ENCODE measurements around the gene TBRG4. TPM values are rescaled to one million over a fixed set of nuclear protein-coding genes. Genes with fewer than 3 reads are reported as not detected.
A peak's percentile ranks its signal among the peaks of the same experiment; 100 is the strongest.
"Not testable (repeated sequence)": the region's sequence is repeated elsewhere in the genome, so short reads cannot be mapped to it uniquely, and the experiment has no call there.

The TBRG4 gene
- total and polyA plus RNA-seq, 2 donors from 2014 or later, result 45.7 to 67.8 TPM

- Histone ChIP-seq H3K27me3 (ENCODE audit: control insufficient read depth, insufficient read depth, low read length) (peaks cover 3% of the 10 kb centered on the region), H3K9ac (ENCODE audit: low read length in 3 of 3) (no peak overlapping the region), H3K4me1 (ENCODE audit: control insufficient read depth in 2 of 3, insufficient read depth in 2 of 3, low read depth in 1 of 3, low read length in 3 of 3) (peaks cover 0 to 3% (median 0%) of the 10 kb centered on the region in 3 donors), H3K9me3 (ENCODE audit: control insufficient read depth in 2 of 3, insufficient read depth in 1 of 3, low read length in 3 of 3) (no peaks in the 10 kb centered on the region), H3K36me3 (ENCODE audit: control insufficient read depth in 2 of 3, insufficient read depth in 3 of 3, low read length in 3 of 3) (no peaks in the 10 kb centered on the region), H3K4me3 (ENCODE audit: low read length in 3 of 3) (no peak overlapping the region), H3K27ac (ENCODE audit: low read depth in 2 of 2, low read length in 2 of 2) (no peak overlapping the region)
- FAIRE-seq (no peak), DNase-seq (peak in 2 of 5 donors; percentile 29 to 54)
- TF ChIP-seq CTCF (IDR thresholded peaks at IDR 0.05; ENCODE audit: borderline replicate concordance, extremely low read depth, insufficient read depth), result no peak
- intact Hi-C loops (cut with DNase I), result loop anchor here (5.0 to 10.0 kb wide), 2 partner anchors 102 to 709 kb away; no protein-coding TSS in a partner anchor
These were observed 43.9 kb upstream of the TBRG4 start for GRCh38 chr7:45155357-45155900.

DNA sequence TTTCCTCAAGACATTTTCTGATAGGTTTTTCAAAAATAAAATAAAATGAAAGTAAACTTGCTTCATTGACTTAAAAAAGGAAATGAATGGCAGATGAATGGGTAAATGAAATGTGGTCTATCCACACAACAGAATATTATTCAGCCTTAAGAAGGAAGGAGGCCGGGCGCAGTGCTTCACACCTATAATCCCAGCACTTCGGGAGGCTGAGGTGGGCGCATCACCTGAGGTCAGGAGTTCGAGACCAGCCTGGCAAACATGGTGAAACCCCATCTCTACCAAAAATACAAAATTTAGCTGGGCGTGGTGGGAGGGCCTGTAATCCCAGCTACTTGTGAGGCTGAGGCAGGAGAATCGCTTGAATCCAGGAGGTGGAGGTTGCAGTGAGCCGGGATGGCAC is 42.4 kb upstream of the TBRG4 start:
- not testable (repeated sequence) for H3K4me3 ChIP-seq (ENCODE audit: low read length in 3 of 3); FAIRE-seq; H3K27ac ChIP-seq (ENCODE audit: low read depth in 2 of 2, low read length in 2 of 2); H3K9ac ChIP-seq (ENCODE audit: low read length in 3 of 3); H3K9me3 ChIP-seq (ENCODE audit: control insufficient read depth in 2 of 3, insufficient read depth in 1 of 3, low read length in 3 of 3); H3K27me3 ChIP-seq (ENCODE audit: control insufficient read depth, insufficient read depth, low read length); H3K4me1 ChIP-seq (ENCODE audit: control insufficient read depth in 2 of 3, insufficient read depth in 2 of 3, low read depth in 1 of 3, low read length in 3 of 3); H3K36me3 ChIP-seq (ENCODE audit: control insufficient read depth in 2 of 3, insufficient read depth in 3 of 3, low read length in 3 of 3)
- intact Hi-C loops (cut with DNase I), result loop anchor here (10.0 kb wide), 1 partner anchor 711 kb away; no protein-coding TSS in a partner anchor
- DNase-seq, result peak in 1 of 5 donors; percentile 41

DNA sequence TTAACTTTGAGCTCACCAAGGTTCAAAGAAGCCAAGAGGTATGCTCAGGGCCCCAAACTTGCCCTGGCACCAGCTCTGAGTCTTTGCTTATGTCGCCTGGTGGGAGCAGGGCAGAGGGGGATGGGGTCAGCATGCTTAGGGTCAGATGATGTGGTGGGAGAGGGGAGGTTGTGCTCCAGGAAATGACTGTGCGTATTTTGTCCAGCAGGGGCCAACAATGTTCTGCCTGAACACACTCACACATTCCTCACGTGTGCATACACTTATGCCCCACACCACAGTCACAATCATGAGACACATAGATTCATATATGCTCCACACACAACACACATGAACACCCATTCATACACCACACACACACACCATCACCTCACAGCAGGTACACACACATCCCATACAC is 41.7 kb upstream of the TBRG4 start:
- H3K4me3 ChIP-seq (ENCODE audit: low read length in 3 of 3), result no peak overlapping the region
- H3K9ac ChIP-seq (ENCODE audit: low read length in 3 of 3), result no peak overlapping the region
- no peaks in the 10 kb centered on the region for H3K36me3 ChIP-seq (ENCODE audit: control insufficient read depth in 2 of 3, insufficient read depth in 3 of 3, low read length in 3 of 3)
- H3K9me3 ChIP-seq (ENCODE audit: control insufficient read depth in 2 of 3, insufficient read depth in 1 of 3, low read length in 3 of 3), result no peaks in the 10 kb centered on the region
- peaks cover 3% of the 10 kb centered on the region for H3K27me3 ChIP-seq (ENCODE audit: control insufficient read depth, insufficient read depth, low read length)
- H3K4me1 ChIP-seq (ENCODE audit: control insufficient read depth in 2 of 3, insufficient read depth in 2 of 3, low read depth in 1 of 3, low read length in 3 of 3), result peaks cover 0 to 3% (median 0%) of the 10 kb centered on the region in 3 donors
- intact Hi-C loops (cut with DNase I), result loop anchor here (10.0 kb wide), 1 partner anchor 712 kb away; no protein-coding TSS in a partner anchor
- DNase-seq (peak in 2 of 5 donors; percentile 23 to 35), FAIRE-seq (no peak)
- TF ChIP-seq CTCF (IDR thresholded peaks at IDR 0.05; ENCODE audit: borderline replicate concordance, extremely low read depth, insufficient read depth), result no peak
- no peak overlapping the region for H3K27ac ChIP-seq (ENCODE audit: low read depth in 2 of 2, low read length in 2 of 2)

DNA sequence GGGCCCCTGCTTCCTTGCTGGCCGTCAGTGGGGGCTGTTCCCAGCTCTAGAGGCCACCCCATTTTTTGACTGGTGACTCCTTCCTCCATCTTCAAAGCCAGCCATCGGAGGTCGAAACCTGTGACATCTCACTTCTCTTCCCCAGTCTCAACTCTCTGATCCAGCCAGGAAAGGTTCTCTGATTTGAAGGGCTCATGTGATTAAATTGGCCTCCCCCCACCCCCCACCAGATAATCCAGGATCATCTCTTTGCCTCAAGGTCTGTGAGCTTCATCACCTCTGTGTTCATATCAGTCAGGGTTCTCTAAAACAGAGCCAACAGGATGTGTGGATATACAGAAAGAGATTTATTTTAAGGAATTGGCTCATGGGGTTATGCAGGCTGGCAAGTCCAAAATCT is 40.5 kb upstream of the TBRG4 start:
- TF ChIP-seq CTCF (IDR thresholded peaks at IDR 0.05; ENCODE audit: borderline replicate concordance, extremely low read depth, insufficient read depth), result no peak
- DNase-seq (peak in 1 of 5 donors; percentile 11), FAIRE-seq (no peak)
- no peak overlapping the region for H3K27ac ChIP-seq (ENCODE audit: low read depth in 2 of 2, low read length in 2 of 2)
- no peaks in the 10 kb centered on the region for H3K36me3 ChIP-seq (ENCODE audit: control insufficient read depth in 2 of 3, insufficient read depth in 3 of 3, low read length in 3 of 3)
- H3K4me3 ChIP-seq (ENCODE audit: low read length in 3 of 3), result no peak overlapping the region
- H3K9me3 ChIP-seq (ENCODE audit: control insufficient read depth in 2 of 3, insufficient read depth in 1 of 3, low read length in 3 of 3), result no peaks in the 10 kb centered on the region
- H3K4me1 ChIP-seq (ENCODE audit: control insufficient read depth in 2 of 3, insufficient read depth in 2 of 3, low read depth in 1 of 3, low read length in 3 of 3), result peaks cover 0 to 2% (median 0%) of the 10 kb centered on the region in 3 donors
- no peak overlapping the region for H3K9ac ChIP-seq (ENCODE audit: low read length in 3 of 3)
- H3K27me3 ChIP-seq (ENCODE audit: control insufficient read depth, insufficient read depth, low read length), result peaks cover 3% of the 10 kb centered on the region
- intact Hi-C loops (cut with DNase I), result loop anchor here (10.0 kb wide), 1 partner anchor 713 kb away; no protein-coding TSS in a partner anchor
